ENCODE measurements around the gene PRAMEF20.

DNA sequence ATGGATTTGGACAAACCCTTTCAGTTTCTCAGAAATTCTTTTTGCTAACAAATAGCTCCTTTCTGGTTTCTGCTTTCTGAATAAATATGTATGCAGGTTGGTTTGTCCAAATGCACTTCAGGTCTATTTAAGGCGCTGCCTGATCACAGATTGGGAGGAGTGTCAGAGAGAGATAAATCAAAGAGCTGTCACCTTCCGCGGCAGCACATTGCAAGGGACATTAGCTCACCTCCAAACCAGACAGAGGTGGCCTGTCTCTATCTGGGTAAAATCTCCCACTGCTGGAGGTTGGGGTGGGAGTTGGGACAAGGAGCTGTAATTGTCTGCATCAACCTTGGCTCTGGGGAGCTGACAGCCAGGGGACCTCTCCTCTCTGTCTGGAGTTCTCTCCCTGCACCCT lies 25.2 kb downstream of the PRAMEF20 start:
- TF ChIP-seq, protein P1, sequence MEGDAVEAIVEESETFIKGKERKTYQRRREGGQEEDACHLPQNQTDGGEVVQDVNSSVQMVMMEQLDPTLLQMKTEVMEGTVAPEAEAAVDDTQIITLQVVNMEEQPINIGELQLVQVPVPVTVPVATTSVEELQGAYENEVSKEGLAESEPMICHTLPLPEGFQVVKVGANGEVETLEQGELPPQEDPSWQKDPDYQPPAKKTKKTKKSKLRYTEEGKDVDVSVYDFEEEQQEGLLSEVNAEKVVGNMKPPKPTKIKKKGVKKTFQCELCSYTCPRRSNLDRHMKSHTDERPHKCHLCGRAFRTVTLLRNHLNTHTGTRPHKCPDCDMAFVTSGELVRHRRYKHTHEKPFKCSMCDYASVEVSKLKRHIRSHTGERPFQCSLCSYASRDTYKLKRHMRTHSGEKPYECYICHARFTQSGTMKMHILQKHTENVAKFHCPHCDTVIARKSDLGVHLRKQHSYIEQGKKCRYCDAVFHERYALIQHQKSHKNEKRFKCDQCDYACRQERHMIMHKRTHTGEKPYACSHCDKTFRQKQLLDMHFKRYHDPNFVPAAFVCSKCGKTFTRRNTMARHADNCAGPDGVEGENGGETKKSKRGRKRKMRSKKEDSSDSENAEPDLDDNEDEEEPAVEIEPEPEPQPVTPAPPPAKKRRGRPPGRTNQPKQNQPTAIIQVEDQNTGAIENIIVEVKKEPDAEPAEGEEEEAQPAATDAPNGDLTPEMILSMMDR (IDR thresholded peaks at IDR 0.05; ENCODE audit: low read length): no peak
- no peak for TF ChIP-seq EZH2 (IDR thresholded peaks at IDR 0.05; ENCODE audit: borderline replicate concordance, low read length)
